ENCODE results near the gene AJUBA.

Gene AJUBA

DNA sequence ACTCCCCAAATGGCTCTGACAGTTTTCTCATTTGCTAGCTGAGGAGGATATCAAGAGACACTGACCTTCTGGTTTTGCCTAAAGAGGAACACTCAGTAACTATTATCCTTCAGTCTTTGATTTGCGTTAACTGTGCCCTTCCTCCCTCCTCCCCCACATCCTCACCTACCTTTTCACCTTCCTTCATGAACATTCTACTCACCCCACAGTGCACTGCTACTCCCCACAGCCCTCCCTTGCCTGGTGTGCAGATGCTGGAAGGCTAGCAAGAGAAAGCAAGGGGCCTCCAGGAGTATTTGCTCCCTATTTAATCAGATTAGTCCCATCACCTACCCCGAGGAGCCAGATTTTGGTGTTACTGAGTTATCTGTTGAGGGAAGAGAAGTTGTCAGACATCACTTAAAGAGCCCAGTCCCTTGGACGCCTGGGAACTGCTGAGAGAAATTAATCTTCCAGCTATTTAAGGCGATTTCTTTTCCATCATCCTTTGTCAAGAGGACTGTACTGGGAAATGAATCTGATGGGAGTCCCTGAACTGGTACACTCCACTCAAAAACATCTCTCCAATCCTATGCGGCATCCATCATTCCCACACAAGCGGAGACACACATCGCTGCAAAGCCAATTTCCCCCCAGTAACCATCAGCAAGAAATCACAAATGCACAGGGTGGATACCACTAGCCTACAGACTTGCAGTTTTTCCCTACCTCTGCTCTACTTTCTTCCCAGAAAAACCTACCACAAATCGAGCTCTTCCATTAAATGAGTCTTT, 40.9 kb upstream of the AJUBA start:
- no peak for TF ChIP-seq CTCF (IDR thresholded peaks at IDR 0.05; ENCODE audit: low read depth, low read length, missing control alignments)
- no peak overlapping the region for H3K4me3 ChIP-seq (ENCODE audit: low read depth, low read length)
- in situ Hi-C loops (cut with HindIII; ENCODE audit: low sequenced_read_pairs) = no loop called here
- DNase-seq (ENCODE audit: low read depth) = no peak

- in situ Hi-C loops (cut with HindIII; ENCODE audit: low sequenced_read_pairs) = no loop called here
- H3K4me3 ChIP-seq (ENCODE audit: low read depth, low read length) = no peak overlapping the region
- no peak for TF ChIP-seq CTCF (IDR thresholded peaks at IDR 0.05; ENCODE audit: low read depth, low read length, missing control alignments)
- DNase-seq (ENCODE audit: low read depth) = no peak
Measured at GRCh38 chr14:23021889-23022442, 39.6 kb upstream of the AJUBA start.

- in situ Hi-C loops (cut with HindIII; ENCODE audit: low sequenced_read_pairs) = no loop called here
- no peak for TF ChIP-seq CTCF (IDR thresholded peaks at IDR 0.05; ENCODE audit: low read depth, low read length, missing control alignments)
- DNase-seq (ENCODE audit: low read depth) = no peak
- H3K4me3 ChIP-seq (ENCODE audit: low read depth, low read length) = no peak overlapping the region
Measured at GRCh38 chr14:23021434-23021833, 39.1 kb upstream of the AJUBA start.

DNA sequence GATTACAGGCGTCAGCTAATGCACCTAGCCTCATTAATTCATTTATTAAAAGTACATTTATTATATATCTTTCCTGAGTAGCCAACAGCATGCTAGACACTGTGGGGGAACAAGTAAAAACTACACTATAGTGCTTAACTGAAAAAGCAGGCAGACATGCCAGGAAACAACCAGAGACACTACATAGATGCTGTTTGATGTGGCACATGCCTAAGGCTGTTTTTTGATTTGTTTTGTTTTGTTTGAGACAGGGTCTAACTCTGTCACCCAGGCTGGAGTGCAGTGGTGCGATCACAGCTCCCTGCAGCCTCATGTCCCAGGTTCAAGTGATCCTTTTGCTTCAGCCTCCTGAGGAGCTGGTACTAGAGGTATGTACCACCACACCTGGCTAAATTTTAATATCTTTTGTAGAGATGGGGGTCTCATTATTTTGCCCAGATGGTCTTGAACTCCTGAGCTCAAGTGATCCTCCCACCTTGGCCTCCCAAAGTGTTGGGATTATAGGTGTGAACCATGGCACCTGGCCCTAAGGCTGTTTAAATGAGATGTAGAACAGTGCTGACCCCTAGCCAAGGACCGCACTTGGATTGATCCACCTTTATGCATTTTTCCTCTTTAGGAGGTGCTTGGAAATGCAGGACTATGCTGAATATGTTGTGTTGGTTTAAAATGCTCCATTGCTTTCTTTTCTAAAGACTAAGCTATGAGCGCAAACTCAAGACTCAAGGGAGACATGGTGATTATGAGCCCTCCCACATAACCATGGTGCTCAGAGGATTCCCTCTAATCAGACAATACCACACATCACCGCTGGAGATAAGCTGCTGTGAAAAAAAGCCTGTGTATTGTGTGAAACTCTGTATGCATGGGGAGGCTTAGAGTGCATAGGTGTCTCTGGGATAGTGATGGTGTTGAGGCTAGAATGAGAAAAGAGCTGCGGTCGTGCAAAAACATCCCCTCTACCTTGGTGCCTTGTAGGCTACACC, 38.1 kb upstream of the AJUBA start:
- no peak for DNase-seq (ENCODE audit: low read depth)
- H3K4me3 ChIP-seq (ENCODE audit: low read depth, low read length) = no peak overlapping the region
- no peak for TF ChIP-seq CTCF (IDR thresholded peaks at IDR 0.05; ENCODE audit: low read depth, low read length, missing control alignments)
- in situ Hi-C loops (cut with HindIII; ENCODE audit: low sequenced_read_pairs) = no loop called here

- no peak for TF ChIP-seq CTCF (IDR thresholded peaks at IDR 0.05; ENCODE audit: low read depth, low read length, missing control alignments)
- no peak overlapping the region for H3K4me3 ChIP-seq (ENCODE audit: low read depth, low read length)
- in situ Hi-C loops (cut with HindIII; ENCODE audit: low sequenced_read_pairs) = no loop called here
- no peak for DNase-seq (ENCODE audit: low read depth)
Measured at GRCh38 chr14:23018107-23018506, 35.8 kb upstream of the AJUBA start.

GRCh38 chr14:23017091-23017490, 34.7 kb upstream of the AJUBA start:
- in situ Hi-C loops (cut with HindIII; ENCODE audit: low sequenced_read_pairs) = no loop called here
- no peak for DNase-seq (ENCODE audit: low read depth)
- TF ChIP-seq CTCF (IDR thresholded peaks at IDR 0.05; ENCODE audit: low read depth, low read length, missing control alignments) = no peak
- H3K4me3 ChIP-seq (ENCODE audit: low read depth, low read length) = no peak overlapping the region

All from astrocyte of the cerebellum (primary cell).